Stimulated activated CD8-positive, alpha-beta memory T cell treated with anti-CD3 and anti-CD28 coated beads, Interleukin-4, amount 100 ng/mL, for 48 hours (primary cell): ENCODE data around the gene LINC01488.

Experiments
- DNase-seq: peaks from one replicate; pipeline ENCODE4 v3.0.0-alpha.2; 2020

The LINC01488 gene

DNA sequence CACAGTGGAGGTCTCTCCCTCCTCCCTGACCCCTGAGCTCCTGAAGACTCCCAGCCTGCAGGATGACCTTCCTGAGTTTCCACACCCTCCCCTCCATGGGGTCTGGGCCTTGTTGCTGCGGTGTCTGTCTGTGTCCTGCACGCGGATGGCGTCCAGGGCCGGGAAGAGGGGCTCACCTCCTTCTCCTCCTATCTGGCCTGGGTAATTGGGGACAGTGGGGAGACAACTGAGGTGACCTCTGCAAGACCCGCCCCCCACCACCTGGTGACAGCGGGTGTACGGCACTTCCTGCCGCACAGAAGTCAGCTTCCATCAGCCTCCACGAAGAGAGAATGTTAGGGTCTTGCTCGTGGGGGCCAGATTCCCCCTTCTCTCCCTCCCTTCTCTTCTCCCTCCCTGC, 31.7 kb downstream of the LINC01488 start:
- DNase-seq = no peak

DNA sequence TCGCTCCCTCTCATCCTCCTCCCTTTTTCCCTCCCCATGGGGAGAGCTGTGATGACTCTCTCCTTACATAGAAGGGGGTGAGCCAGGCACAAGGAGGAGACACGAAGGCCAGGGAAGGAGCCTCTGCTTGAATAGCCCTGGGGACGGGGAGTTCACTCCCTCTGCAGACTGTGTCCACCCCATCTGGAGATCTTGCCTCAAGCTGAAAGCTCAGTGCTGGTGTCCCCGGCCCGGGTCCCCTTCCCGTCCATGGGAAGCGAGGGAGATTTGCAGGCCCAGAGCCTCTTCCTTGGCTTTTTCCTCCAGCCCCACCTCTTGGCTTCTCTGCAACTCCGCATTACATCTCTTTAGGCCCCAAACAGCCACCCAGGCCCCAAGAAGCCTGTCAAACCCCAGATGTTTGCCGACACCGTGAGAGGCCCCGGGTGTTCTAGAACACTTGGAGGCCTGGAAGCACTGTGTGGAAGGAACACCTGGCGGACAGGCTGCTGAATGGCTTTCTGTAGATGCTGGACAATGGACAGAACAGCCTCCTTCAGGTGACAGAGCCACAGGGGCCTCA, 32.3 kb downstream of the LINC01488 start:
- DNase-seq = no peak

DNA sequence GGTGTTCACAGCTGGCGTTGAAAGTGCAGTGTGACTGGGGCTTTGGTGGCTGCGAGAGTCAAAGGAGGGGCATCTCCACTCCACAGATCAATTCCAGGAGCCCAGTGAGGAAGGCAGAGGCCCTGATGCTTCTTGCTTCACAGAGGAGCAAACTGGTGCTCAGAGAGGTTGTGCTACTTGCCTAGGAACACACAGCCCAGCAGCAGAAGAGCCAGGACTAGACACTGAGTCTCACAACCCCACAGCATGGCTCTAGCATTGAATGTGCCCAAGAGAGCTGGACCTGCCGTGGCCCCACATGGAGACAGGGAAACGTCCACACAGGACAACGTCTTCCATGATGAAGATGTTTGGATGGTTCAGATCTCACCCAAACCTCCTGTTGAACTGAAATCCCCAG, 33.3 kb downstream of the LINC01488 start:
- DNase-seq = no peak

DNA sequence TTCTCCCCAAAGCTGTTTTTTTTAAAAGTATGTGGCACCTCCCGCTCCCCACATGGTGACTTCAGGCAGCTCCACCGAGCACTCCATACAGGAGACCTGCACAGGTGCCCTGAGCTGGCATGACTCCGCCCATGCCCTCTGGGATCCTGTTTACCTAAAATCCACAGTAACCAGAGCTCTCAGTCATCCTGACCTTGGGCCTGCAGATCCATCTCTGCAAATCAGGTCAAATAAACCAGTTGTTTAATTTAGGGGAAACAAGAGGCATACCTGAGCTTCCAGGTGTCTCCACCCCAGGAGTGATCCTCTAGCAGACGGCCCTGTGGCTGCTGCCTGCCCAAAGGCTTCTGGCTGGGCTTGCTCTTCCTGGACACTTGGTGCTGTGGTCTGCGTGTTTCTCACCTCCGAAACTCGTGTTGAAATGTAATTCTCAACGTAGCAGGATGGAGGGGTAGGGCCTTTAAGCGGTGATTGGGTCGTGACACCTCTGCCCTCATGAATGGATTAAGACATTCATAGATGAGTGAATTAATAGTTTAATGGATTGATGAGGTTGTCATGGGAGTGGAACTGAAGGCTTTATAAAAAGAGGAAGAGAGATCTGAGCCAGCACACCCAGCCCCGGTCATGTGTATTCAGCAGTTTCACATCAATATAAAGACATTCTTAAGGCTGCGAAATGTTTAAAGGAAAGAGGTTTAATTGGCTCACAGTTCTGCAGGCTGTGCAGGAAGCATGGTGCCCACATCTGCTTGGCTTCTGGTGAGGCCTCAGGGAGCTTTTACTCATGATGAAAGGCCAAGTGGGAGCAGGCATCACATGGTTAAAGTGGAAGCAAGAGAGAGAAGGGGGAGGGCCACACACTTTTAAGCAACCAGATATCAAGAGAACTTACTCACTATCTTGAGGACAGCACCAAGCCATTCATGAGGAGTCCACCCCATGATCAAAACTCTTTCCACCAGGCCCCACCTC, 34.1 kb downstream of the LINC01488 start:
- DNase-seq = no peak

DNA sequence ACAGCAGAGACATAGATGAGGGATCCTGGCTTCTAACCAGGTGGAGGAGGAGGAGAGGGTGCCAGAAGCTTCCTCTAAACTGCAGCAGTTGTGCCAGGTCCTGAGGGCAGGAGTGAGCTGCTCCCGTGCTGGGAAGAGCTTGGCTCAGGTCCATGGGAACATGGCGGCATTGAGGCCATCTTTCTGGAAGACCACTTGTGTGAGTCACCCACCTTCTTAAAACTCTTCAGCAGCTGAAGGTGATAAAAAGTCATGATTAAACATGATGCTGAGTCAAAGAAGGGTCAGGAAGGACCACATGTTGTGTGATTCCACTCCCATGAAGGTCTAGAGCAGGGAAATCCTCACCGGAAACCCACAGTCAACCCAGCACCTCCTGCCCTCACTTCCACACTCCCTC, 35.1 kb downstream of the LINC01488 start:
- no peak for DNase-seq

GRCh38 chr11:69518081-69518950, 36.9 kb downstream of the LINC01488 start:
- DNase-seq = no peak

DNA sequence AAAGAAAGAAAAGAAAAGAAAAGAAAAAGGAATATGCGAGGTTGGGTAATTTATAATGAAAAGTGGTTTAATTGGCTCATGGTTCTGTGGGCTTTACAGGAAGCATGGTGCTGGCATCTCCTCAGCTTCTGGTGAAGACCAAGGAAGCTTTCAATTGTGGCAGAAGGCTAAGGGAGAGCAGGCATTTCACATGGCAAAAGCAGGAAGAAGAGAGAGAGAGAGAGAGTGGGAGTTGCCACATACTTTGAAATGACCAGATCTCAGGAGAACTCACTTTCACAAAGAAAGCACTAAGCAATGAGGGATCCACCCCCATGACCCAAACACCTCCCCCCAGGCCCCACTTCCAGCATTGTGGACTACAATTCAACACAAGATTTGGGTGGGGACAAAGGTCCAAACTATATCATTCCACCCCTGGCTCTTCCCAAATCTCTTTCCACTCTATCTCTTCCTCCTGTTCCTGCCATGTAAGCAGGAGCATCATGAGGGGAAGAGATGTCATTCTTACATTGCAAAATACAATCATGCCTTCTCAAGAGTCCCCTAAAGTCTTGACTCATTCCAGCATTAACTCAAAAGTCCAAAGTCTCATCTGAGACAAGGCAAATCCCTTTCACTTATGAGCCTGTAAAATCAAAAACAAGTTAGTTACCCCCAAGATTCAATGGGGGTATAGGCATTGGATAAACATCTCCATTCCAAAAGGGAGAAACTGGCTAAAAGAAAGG, 38.9 kb downstream of the LINC01488 start:
- no peak for DNase-seq

GRCh38 chr11:69521457-69521856, 40.0 kb downstream of the LINC01488 start:
- no peak for DNase-seq

DNA sequence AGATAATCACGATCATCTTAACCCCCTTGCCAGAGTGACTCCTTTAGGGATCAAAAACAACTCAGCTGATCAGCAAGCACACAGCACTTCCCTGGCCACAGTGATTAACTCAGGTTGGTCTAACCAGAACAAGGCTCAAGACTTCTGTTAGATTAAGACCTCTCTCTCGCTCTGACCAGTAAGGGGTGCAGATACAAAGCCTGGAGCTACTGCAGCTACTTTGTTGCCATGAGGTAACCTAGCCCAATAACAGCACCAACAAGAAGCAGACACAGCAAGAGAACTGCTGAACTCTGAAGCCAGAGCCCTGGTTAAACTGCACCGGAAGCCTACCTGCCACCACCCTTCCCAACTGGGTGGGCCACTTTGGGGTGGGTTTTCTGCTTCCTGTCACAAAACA, 42.0 kb downstream of the LINC01488 start:
- no peak for DNase-seq

GRCh38 chr11:69524291-69524882, 42.9 kb downstream of the LINC01488 start:
- DNase-seq = no peak

GRCh38 chr11:69524991-69525411, 43.5 kb downstream of the LINC01488 start:
- no peak for DNase-seq

GRCh38 chr11:69525516-69526452, 44.3 kb downstream of the LINC01488 start:
- no peak for DNase-seq

DNA sequence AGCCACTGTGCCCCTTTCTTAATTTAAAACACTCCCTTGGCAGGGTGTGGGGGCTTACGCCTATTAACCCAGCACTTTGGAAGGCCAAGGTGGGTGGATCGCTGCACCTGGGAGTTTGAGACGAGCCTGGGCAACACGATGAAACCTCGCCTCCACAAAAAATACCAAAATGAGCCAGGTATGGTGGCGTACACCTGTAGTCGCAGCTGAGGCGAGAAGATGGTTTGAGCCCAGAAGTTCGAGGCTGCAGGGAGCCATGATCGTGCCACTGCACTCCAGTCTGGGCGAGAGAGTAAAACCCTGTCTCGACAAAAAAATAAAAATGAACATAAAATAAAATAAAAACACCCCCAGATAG, 45.0 kb downstream of the LINC01488 start:
- no peak for DNase-seq

DNA sequence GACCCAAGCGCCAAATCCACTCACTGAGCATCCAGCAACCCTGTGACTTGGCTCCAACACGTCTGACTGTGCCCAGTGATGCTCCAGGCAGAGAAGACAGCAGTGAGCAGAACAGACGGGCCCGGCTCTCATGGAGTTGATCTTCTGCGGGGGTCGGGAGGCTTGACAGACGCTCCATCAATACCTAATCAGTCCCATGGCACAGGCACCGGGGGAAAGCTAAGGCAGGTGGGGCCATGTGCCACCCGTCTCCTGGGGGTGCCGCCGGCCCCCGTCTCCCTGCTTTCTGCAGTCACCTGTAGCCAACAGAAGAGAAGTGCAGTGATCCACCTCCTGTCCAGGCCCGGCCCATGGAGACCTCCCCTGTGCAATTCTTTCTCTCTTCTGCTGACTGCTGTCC, 47.5 kb downstream of the LINC01488 start:
- DNase-seq = no peak

DNA sequence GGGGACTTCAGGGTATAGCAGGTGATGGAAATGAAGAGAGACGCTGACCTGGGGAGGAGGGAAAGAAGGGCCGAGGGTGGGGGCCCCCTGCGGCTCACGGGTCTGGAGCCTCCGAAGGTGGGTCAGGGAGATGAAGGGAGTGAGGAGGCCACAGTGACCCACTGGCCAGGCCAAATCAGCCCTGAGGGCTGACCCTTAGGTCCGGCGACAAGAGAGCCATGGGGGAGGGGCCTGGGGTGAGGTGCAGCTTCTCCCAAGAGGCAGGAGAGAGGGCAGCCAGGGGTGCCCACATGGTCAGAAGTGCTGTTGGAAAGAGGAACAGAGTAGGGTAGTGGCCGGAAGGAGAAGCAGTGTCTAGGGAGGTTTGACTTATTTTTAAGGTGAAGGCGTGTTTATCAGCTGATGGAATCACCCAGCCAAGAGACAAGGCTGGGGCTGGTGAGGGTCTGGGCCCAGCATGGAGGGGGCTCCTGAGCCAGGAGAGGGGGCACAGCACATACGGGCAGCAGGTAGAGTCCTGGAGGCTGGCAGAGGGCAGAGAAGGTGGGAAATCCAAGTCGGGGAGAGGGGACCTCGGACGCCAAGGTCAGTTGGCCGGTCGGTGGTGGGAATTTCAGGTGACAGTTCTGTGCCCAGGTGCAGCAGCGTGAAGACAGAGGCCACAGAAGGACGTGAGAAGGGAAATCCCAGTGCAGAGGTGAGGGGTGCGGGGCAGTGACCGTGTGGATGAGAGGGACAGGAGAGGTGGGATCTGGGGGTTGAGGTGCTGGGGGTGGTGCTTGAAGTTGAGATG, 49.0 kb downstream of the LINC01488 start:
- no peak for DNase-seq

GRCh38 chr11:69531071-69531716, 49.7 kb downstream of the LINC01488 start:
- DNase-seq = no peak

GRCh38 chr11:69531717-69532088, 50.2 kb downstream of the LINC01488 start:
- no peak for DNase-seq

- DNase-seq = no peak
These were observed 52.1 kb downstream of the LINC01488 start for GRCh38 chr11:69533296-69534165.

GRCh38 chr11:69534166-69534530, 52.7 kb downstream of the LINC01488 start:
- DNase-seq = no peak
